ENCODE measurements around the gene RPS21.
"Not testable (repeated sequence)": the region's sequence is repeated elsewhere in the genome, so short reads cannot be mapped to it uniquely, and the experiment has no call there.

RPS21 gene

GRCh38 chr20:62425281-62426058 is 38.6 kb downstream of the RPS21 start:
- DNase-seq (ENCODE audit: low spot score), result no peak

DNA sequence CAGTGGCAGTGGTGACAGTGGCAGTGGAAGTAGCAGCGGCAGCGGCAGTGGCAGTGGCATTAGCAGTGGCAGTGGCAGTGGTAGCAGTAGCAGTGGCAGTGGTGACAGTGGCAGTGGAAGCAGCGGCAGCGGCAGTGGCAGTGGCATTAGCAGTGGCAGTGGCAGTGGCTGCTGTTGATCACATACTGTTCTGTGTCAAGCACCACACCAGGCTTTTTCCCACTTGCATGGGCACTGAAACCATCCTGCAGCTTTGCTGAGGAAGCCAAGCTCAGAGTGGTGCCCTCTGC is 39.1 kb downstream of the RPS21 start:
- not testable (repeated sequence) for DNase-seq (ENCODE audit: low spot score)

DNA sequence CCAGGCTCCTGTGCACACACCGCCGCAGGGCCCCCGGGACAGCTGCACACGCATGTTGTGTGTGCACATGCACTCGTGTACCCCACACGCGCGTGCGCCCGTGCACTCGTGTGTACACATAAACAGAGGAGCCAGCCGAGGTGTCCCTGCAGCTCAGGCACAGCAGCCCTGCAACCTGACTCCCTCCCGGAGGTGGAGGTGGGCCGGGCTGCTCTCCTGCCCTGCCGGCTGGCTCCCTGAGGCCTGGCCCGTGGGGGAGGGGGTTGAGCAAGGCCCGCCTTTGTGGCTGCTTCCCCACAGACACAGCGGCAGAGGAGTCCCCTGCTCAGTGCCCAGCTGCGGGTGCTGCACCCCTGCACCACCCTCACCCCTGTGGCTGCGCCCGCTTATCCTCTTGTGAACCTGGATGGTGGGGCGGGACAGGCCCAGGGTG is 39.8 kb downstream of the RPS21 start:
- no peak for DNase-seq (ENCODE audit: low spot score)

DNA sequence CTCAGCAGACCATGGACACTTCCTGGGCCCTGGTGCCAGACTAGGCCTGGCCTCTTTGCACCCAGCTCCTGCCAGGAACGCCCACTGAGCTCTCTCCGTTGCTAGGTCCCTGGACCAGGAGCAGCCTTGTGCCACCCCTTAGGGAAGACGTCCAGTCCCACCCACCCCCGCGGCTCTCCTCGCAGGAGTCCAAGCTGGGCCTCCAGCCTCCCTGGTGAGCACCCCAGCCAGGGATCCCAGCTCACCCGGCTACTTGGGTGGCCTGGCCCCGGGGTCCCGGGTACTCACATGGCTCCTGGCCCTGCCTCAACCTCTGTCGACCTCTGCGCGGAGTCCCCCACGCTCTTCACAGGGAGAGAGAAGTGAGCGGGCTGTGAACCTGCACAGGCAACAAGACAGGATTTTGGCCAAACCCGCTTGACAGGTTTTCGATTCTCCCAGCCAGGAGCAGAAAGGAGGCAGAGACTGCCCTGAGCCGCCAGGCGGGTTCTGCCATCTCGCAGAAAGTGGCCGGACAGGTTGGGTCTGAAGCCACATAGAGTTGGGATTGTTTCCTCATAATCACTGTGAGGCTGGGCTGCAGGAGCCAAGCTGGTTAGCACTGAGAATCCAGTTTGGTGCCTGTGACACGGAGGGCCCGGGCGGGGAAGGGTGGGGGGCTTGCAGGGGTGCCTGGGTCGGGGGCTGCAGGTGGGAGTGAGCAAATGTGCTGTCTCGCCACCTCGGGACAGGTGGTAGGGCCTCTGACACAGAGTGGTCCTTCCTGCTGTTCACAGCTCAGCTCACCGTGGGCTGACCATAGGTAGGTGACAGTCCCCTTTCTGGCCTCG is 40.5 kb downstream of the RPS21 start, which contains the start of gene RBBP8NL:
Gene RBBP8NL, minus strand, starts transcription at position 368 of the 830 bp plus-strand sequence. CDS start 7,892 bp downstream, outside the sequence.
- DNase-seq (ENCODE audit: low spot score), result no peak

DNA sequence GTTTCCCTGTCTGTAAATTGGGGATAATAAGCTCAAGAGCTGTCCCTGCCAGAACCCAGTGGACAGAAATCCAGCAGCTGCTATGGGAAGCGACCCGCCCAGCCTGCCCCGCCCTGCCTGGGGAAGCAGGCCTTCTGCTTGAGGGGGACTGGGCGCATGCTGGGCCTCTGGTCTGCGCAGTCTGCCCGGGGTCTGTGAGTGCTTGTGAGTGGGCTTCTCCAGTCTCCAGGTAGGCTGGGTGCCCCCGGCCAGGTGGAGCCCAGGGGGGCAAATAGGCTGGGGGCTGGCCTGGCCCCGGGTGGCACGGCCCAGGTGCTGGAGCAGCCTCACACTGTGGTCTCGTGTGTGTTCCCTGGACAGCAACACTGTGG is 41.1 kb downstream of the RPS21 start:
- DNase-seq (ENCODE audit: low spot score), result no peak

DNA sequence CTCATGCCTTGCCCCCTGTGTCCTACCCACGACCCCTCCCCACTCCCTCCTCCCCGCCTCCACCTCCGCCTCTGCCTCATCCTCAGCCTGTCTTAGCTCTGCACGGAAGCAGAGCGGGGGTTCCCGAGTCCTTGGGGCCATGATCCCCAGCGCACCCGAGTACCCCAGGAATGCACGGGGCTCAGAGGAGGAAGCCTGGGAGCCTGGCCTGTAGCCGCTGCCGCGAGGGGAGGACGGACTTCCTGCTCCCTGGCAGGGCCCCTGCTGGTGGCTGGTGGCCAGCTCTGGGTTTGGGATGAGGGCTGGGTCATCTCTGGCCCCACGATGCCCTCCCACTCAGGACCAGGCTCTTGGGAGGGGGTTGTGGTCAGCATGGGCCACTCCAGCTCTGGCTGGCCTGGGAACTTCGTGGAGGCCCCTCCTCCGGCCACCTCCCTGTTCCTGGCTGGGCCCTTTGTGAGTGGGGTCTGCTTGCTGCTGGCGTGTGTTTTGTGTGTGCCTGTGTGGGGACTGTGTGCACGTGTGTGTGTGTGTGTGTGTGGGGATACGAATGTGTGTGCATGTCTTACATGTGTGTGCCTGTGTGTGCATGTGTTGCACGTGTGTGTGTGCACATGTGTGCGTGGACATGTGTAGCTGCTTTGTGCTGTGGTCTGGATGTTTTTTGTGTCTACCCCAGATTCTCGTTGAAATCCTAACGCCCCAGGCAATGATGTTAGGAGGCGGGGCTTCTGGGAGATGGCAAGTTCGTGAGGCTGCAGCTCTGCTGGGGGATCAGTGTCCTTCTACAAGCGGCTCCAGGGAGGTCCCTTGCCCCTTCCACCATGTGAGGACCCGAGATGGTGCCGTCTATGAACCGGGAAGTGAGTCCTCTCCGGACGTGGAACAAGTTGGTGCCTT is 41.7 kb downstream of the RPS21 start:
- DNase-seq (ENCODE audit: low spot score), result no peak

- no peak for DNase-seq (ENCODE audit: low spot score)
Observed at GRCh38 chr20:62429455-62430310, 42.8 kb downstream of the RPS21 start.

- DNase-seq (ENCODE audit: low spot score), result no peak
Observed at GRCh38 chr20:62430311-62430853, 43.5 kb downstream of the RPS21 start.

DNA sequence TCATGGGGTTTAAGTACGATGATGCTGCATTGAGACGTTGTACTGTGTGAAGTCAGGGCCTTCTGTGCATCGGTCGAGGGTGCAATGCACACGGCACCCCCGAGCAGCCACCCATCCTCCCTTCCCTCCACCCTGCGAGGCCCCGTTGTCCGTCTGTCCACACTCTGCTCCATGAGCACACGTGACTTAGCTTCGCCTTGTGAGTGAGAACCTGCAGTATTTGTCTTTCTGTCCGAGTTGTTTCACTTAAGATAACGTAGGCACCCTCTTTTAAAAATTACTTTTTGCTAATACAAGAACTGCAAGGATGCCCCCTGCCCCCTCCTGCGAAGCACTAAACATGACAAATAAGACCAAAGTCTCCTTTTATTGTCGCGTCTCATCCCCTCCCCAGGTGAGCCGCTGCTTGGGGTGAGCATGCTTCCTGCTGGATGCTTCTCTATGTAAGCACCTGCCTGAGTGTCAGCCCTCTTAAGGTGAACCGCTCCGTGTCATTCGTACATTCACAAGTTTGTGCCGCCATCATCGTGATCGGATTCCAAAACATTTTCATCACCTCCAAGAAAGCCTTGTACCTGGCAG is 44.1 kb downstream of the RPS21 start:
- no peak for DNase-seq (ENCODE audit: low spot score)

GRCh38 chr20:62433658-62434497 is 47.0 kb downstream of the RPS21 start:
- peak; percentile 7 for DNase-seq (ENCODE audit: low spot score)

DNA sequence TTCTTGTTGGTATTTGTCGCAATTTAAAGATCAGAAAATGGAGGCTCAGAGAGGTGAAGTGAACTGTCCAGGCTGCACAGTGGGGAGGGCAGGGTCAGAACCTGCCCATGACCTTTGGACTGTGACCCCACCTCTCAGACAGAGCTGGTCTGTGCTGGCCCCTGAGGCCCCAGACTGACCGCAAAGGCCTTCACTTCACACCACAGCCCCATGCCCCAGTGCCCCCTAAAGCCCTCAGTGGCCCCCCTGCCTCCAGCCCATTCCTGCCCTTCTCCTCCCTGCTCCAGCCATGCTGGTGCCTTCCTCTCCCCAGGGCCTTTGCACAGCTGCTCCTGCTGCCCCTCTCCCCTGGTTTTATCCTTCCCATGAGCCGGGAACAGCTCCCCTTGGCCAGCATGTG is 49.8 kb downstream of the RPS21 start:
- DNase-seq (ENCODE audit: low spot score), result no peak

DNA sequence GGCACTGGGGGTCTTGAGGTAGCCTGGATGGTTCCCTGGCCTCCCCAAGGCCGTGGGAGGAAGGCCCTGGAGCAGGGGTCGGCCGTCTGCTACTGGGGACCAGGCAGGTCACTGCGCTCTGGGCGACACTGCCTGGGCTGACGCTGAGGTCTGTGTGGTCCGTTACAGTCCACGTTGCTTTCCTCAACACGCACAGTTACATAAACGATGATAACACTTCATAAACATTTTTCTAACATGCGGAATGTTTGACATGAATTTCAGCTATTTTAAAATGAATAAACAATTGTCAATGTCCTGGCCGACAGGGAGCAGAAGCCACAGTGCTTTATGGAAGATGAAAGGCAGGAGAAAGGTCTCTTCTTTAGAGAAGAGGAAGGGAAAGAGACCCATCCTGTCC is 50.6 kb downstream of the RPS21 start:
- DNase-seq (ENCODE audit: low spot score), result no peak

DNA sequence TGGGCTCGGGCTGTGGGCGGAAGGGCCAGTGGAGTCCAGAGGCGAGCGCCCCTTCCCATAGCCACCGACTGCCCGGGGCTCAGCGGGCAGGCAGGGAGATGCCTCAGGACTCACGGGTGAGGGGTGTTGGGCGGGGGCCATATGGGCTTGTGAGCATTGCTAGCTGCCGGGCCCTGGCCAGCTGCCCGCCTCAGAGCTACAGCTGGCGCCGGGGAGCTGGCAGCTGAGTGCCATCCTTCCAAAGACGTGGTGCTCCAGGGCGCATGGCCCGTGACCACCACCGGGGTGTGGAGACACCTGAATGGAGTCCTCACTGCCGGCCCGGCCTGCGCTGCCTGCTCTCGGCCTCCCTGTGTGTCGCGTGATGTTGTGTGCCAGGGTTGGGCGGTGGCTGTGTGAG is 51.0 kb downstream of the RPS21 start:
- no peak for DNase-seq (ENCODE audit: low spot score)

Measured in pons (tissue), 1 donor.